ENCODE data around the gene IQSEC2. TPM values are rescaled to one million over a fixed set of nuclear protein-coding genes. Genes with fewer than 3 reads are reported as not detected.

Gene IQSEC2
- total RNA-seq, 1 experiment from 2014 or later, result 45.7 TPM

DNA sequence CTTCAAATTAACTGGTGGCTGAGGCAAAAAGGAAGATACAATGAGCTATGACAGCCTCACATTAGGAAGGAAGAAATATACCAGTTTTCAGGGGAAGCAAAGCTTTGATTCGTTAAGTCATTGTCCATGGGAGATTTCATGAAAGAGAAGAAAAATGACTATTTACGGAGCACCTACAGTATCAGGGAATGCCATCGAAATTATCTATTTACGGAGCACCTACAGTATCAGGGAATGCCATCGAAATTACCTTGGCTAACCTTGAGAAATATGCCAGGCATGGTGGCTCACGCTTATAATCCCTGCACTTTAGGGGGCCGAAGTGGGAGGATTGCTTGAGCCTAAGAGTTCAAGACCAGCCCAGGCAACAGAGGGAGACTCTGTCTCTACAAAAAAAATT, 28.5 kb upstream of the IQSEC2 start:
- H3K4me3 ChIP-seq, result no peak overlapping the region
- no peak overlapping the region for H3K4me2 ChIP-seq
- TF ChIP-seq, protein P1, sequence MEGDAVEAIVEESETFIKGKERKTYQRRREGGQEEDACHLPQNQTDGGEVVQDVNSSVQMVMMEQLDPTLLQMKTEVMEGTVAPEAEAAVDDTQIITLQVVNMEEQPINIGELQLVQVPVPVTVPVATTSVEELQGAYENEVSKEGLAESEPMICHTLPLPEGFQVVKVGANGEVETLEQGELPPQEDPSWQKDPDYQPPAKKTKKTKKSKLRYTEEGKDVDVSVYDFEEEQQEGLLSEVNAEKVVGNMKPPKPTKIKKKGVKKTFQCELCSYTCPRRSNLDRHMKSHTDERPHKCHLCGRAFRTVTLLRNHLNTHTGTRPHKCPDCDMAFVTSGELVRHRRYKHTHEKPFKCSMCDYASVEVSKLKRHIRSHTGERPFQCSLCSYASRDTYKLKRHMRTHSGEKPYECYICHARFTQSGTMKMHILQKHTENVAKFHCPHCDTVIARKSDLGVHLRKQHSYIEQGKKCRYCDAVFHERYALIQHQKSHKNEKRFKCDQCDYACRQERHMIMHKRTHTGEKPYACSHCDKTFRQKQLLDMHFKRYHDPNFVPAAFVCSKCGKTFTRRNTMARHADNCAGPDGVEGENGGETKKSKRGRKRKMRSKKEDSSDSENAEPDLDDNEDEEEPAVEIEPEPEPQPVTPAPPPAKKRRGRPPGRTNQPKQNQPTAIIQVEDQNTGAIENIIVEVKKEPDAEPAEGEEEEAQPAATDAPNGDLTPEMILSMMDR (conservative IDR thresholded peaks at IDR 0.05), result no peak
- TF ChIP-seq EZH2 (IDR thresholded peaks at IDR 0.05; ENCODE audit: low read depth), result no peak
- no peaks in the 10 kb centered on the region for H3K36me3 ChIP-seq (ENCODE audit: low read depth)
- no peak overlapping the region for H2AFZ ChIP-seq
- DNase-seq, result no peak
- no peaks in the 10 kb centered on the region for H3F3A ChIP-seq (ENCODE audit: insufficient read depth, low read depth)
- no peaks in the 10 kb centered on the region for H3K9me3 ChIP-seq (ENCODE audit: insufficient read depth, low read depth)
- BruUV-seq (replicated peaks), result no TSS peak
- H3K4me1 ChIP-seq (replicated peaks; ENCODE audit: insufficient read depth), result no peaks in the 10 kb centered on the region
- H4K20me1 ChIP-seq (ENCODE audit: insufficient read depth), result no peaks in the 10 kb centered on the region
- POLR2A ChIA-PET (ENCODE audit: unreplicated experiment), result no interaction called here
- no peaks in the 10 kb centered on the region for H3K79me2 ChIP-seq (ENCODE audit: low read depth)
- H3K27me3 ChIP-seq (ENCODE audit: insufficient read depth, low read depth), result no peaks in the 10 kb centered on the region
- H3K9me2 ChIP-seq (ENCODE audit: insufficient read depth), result no peaks in the 10 kb centered on the region
- H3K27ac ChIP-seq, result no peak overlapping the region
- CTCF ChIA-PET, result interaction anchor here (0.5 kb wide), 1 partner anchor 133 kb away, joined by 5 read pairs; no protein-coding TSS in a partner anchor
- intact Hi-C loops (cut with micrococcal nuclease; ENCODE audit: unreplicated experiment), result loop anchor here (5.0 kb wide), 1 partner anchor 127 kb away; no protein-coding TSS in a partner anchor

DNA sequence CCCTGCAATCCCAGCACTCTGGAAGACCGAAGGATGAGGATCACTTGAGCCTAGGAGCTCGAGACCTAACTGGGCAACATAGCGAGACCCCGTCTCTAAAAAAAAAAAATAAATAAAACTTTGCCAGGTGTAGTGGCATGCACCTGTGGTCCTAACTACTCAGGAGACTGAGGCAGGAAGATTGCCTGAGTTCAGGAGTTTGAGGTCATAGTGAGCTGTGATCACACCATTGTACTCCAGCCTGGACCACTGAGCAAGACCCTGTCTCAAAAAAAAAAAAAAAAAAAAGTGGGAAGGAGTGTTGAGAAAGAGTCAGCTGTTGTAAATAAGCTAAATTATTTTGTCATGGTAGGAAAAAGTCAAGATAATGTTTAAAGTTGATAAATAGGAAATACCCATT, 27.5 kb upstream of the IQSEC2 start:
- no peaks in the 10 kb centered on the region for H3K9me2 ChIP-seq (ENCODE audit: insufficient read depth)
- no peaks in the 10 kb centered on the region for H3K27me3 ChIP-seq (ENCODE audit: insufficient read depth, low read depth)
- TF ChIP-seq, protein P1 (conservative IDR thresholded peaks at IDR 0.05), result no peak
- no peak for TF ChIP-seq EZH2 (IDR thresholded peaks at IDR 0.05; ENCODE audit: low read depth)
- H3K9me3 ChIP-seq (ENCODE audit: insufficient read depth, low read depth), result no peaks in the 10 kb centered on the region
- BruUV-seq (replicated peaks), result no TSS peak
- H3F3A ChIP-seq (ENCODE audit: insufficient read depth, low read depth), result no peaks in the 10 kb centered on the region
- no peak overlapping the region for H3K4me3 ChIP-seq
- H3K36me3 ChIP-seq (ENCODE audit: low read depth), result no peaks in the 10 kb centered on the region
- no peak for DNase-seq
- H4K20me1 ChIP-seq (ENCODE audit: insufficient read depth), result no peaks in the 10 kb centered on the region
- H3K27ac ChIP-seq, result no peak overlapping the region
- no peaks in the 10 kb centered on the region for H3K4me1 ChIP-seq (replicated peaks; ENCODE audit: insufficient read depth)
- H3K79me2 ChIP-seq (ENCODE audit: low read depth), result no peaks in the 10 kb centered on the region
- ChIA-PET POLR2A (ENCODE audit: unreplicated experiment) (interaction anchor here (0.7 kb wide), 1 partner anchor 376 kb away, joined by 8 read pairs; no protein-coding TSS in a partner anchor), CTCF (interaction anchor here (0.6 kb wide), 1 partner anchor 626 kb away, joined by 3 read pairs; no protein-coding TSS in a partner anchor)
- intact Hi-C loops (cut with micrococcal nuclease; ENCODE audit: unreplicated experiment), result no loop called here
- no peak overlapping the region for H2AFZ ChIP-seq
- H3K4me2 ChIP-seq, result no peak overlapping the region

DNA sequence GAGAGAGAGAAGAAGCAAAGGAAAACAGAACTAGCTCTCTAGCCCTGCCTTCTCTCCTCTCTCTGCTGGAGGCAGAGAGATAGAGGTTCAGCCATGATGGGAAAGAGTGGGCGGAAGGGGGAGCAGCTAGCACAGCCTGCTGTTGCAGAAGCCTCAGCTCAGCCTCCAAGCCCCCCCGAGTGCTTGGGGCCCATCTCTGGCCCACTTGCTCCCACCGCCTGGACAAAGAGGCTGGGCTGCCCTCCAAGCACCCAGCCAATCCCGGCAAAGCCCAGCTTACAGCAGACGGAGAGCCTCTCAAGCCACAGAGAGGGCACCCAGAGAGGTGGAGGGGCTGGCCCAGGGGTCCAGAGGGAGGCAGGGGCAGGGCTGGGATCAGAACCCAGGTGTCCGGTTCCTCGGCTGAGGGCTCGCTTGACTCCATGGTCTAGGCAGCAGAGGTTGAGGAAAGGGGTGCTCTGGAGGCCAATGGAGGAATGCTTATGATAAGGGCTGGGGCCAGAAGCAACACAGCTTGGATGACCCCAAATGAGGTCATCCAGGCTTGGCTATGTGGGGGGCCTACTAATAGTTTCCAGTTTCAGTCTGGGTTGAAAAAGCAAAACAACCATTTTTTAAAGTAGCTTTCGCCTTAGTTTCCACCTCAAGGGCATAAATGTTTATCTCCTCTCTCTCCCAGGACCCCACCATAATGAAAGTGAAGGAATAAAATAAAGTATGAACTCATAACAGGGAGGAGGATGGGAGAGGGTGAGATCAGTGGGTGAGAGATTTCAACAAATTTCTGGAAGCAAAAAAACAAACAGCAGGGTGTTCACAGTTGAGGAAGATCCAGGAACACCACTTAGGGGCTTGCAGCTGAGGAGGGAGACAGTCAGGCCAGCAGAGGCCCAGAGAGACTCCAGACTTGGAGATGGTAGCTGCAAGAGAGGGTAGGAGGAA, 24.9 kb upstream of the IQSEC2 start:
- H3K9me2 ChIP-seq (ENCODE audit: insufficient read depth), result no peaks in the 10 kb centered on the region
- CTCF ChIA-PET, result interaction anchor here (0.6 kb wide), 2 partner anchors 14 to 871 kb away, joined by 4 to 12 read pairs; no protein-coding TSS in a partner anchor
- H3K79me2 ChIP-seq (ENCODE audit: low read depth), result no peaks in the 10 kb centered on the region
- no peaks in the 10 kb centered on the region for H4K20me1 ChIP-seq (ENCODE audit: insufficient read depth)
- no peak overlapping the region for H3K4me3 ChIP-seq
- H3K4me1 ChIP-seq (replicated peaks; ENCODE audit: insufficient read depth), result no peaks in the 10 kb centered on the region
- BruUV-seq (replicated peaks), result no TSS peak
- no peaks in the 10 kb centered on the region for H3F3A ChIP-seq (ENCODE audit: insufficient read depth, low read depth)
- no peak for DNase-seq
- no peak for TF ChIP-seq EZH2 (IDR thresholded peaks at IDR 0.05; ENCODE audit: low read depth)
- TF ChIP-seq, protein P1 (conservative IDR thresholded peaks at IDR 0.05), result no peak
- no peaks in the 10 kb centered on the region for H3K27me3 ChIP-seq (ENCODE audit: insufficient read depth, low read depth)
- POLR2A ChIA-PET (ENCODE audit: unreplicated experiment), result no interaction called here
- no peaks in the 10 kb centered on the region for H3K9me3 ChIP-seq (ENCODE audit: insufficient read depth, low read depth)
- intact Hi-C loops (cut with micrococcal nuclease; ENCODE audit: unreplicated experiment), result no loop called here
- H3K27ac ChIP-seq, result no peak overlapping the region
- no peak overlapping the region for H3K4me2 ChIP-seq
- no peaks in the 10 kb centered on the region for H3K36me3 ChIP-seq (ENCODE audit: low read depth)
- no peak overlapping the region for H2AFZ ChIP-seq

Measured in PC-9 (cell line).